ENCODE results near the gene CDRT15.
"Not testable (repeated sequence)": the region's sequence is repeated elsewhere in the genome, so short reads cannot be mapped to it uniquely, and the experiment has no call there.

Gene CDRT15

GRCh38 chr17:14207791-14208190 is 28.9 kb downstream of the CDRT15 start:
- DNase-seq (ENCODE audit: low read depth in 3 of 3) = no peak

DNA sequence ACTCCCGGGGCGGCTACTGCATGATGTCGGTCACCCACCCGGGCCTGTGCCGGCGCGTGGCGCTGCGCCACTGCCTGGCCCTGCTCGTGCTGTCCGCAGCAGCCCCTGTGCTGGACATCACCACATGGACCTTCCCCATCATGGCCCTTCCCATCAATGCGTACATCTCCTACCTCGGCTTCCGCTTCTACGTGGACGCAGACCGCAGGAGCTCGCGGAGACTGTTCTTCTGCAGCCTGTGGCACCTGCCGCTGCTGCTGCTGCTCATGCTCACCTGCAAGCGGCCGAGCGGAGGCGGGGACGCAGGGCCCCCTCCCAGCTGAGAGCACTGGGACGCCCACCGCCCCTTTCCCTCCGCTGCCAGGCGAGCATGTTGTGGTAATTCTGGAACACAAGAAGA is 29.8 kb downstream of the CDRT15 start:
- no peak for DNase-seq (ENCODE audit: low read depth in 3 of 3)

DNA sequence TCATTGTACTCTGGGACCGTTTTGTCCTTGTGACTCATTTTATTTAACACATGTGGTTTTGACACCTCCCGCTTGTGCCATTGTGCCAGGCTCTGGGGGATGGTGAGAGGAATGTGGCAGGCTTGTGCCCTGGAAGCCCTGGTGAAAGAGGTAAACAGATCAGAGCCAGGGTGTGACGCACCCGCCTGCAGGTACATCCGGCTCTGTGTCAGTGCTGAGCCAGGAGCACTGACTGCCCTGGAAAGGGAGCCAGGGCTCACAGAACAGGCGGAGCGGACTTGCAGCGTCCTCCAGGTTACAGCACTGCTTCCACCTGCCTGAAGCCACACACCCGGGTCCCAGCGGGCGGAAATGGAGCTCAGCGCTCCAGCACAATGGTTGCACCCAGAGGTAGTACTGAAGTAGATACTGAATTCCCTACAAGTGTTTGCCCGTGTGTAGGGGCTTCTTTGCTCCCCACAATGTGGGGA is 30.6 kb downstream of the CDRT15 start:
- peak in 2 of 3 donors; percentile 37 to 68 for DNase-seq (ENCODE audit: low read depth in 3 of 3)

GRCh38 chr17:14205380-14205779 is 31.3 kb downstream of the CDRT15 start:
- no peak for DNase-seq (ENCODE audit: low read depth in 3 of 3)

DNA sequence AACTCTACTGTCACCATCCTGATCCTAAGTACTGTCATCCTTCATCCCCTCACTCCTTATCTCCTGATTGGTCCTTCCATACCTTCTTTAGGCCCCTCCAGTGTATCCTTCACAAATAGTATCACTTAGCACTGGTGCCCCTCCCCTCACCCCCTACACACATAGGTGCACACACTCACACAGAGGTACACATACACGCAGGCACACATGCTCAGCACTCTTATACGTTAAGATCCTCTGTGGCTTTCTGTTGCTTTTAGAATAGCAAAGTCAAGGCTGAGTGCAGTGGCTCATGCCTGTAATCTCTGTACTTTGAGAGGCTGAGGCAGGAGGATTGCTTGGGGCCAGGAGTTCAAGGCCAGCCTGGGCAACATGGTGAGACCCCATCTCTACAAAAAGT is 32.1 kb downstream of the CDRT15 start:
- DNase-seq (ENCODE audit: low read depth in 3 of 3) = no peak

GRCh38 chr17:14204084-14204483 is 32.6 kb downstream of the CDRT15 start:
- DNase-seq (ENCODE audit: low read depth in 3 of 3) = no peak

DNA sequence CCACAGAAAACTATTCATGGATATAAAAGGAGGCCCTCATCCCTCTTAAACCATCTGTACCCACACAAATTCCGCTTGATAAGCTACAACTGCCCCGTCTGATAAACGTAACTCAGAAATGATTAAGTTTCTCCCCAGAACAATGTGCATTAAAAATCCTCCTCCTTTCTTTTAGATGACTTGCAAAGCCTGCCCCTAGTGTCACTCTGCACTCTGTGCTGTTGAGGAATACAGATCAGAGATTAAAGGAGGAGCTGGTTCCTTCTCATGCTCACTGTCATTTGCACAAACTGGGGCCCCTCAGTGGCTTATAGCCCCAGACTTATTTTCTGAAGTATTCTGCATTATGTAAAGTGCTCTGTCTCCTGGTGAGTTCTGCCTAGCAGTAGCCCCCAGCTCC is 33.3 kb downstream of the CDRT15 start:
- DNase-seq (ENCODE audit: low read depth in 3 of 3) = no peak

DNA sequence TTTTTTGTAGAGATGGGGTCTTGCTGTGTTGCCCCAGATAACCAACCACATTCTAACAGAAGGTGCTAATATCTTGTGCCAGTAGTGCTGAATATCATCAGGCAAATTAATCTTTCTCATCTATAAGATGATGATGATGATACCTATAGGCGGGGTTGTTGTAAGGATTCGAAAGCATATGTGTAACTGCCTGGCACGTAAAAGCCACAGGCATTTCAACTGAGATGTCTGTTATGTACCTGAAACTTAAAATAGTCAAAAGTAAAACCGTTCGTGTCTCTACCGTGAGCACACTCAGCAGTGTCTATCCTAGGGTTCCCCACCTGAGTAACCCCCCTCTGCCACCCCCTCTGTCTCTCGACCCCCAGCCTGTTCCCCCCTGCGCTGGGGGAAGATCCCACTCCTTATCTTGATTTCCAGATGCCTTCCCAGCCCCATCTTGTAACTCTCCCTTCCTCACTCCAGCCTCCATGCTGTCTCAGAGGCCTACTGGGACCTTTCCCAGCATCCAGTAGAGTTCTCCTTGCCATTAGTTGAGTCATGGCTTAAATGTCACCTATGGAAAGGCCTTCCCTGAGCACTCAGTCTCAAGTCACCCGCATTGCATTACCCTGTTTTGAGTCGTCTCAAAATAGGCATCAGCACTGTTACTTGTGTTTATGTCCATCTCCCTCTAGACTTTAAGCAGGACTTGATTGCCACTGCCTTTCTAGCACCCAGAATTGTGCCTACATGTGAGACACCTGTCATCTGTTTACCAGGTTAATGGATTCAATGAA is 34.1 kb downstream of the CDRT15 start:
- no peak for DNase-seq (ENCODE audit: low read depth in 3 of 3)

DNA sequence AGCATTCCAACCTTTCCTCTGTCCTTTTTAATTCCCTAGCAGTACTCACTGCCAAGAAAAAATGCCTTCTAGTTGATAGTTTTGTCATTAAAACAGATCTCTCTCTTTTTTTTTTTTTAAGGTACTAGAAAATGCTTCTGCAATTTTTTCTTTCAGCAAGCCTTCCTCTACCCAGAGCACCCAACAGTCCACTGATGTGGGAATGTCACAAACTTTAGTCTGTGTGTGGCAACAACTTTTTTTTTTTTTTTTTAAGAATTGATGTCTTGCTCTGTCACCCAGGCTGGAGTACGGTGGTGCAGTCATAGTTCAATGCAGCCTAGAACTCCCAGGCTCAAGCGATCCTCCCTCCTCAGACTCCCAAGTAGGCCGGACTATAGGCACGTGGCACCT is 34.7 kb downstream of the CDRT15 start:
- no peak for DNase-seq (ENCODE audit: low read depth in 3 of 3)

- peak in 1 of 3 donors; percentile 43 for DNase-seq (ENCODE audit: low read depth in 3 of 3)
Measured at GRCh38 chr17:14201021-14201987, 35.4 kb downstream of the CDRT15 start.

DNA sequence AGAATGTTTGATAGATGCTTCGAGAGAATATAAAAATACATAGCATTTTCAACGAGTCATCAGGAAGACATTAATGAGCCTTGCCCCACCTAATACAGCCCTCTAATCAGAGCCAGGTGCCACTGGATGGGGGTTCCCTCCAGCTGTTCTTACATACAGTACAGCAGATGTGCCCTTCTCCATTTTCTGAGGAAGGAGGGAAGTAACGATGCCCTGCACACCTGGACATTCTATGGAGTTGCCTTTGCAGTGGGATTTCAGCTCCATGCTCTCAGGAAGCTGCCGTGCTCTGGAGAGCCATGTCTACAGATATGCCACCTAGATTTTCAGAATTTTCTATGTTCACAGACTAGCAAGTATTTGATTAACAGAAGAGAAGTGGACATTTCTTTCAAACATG is 36.3 kb downstream of the CDRT15 start:
- DNase-seq (ENCODE audit: low read depth in 3 of 3) = no peak

GRCh38 chr17:14199601-14200000 is 37.1 kb downstream of the CDRT15 start:
- no peak for DNase-seq (ENCODE audit: low read depth in 3 of 3)

GRCh38 chr17:14198575-14198974 is 38.1 kb downstream of the CDRT15 start:
- DNase-seq (ENCODE audit: low read depth in 3 of 3) = no peak

- no peak for DNase-seq (ENCODE audit: low read depth in 3 of 3)
Measured at GRCh38 chr17:14198013-14198412, 38.6 kb downstream of the CDRT15 start.

DNA sequence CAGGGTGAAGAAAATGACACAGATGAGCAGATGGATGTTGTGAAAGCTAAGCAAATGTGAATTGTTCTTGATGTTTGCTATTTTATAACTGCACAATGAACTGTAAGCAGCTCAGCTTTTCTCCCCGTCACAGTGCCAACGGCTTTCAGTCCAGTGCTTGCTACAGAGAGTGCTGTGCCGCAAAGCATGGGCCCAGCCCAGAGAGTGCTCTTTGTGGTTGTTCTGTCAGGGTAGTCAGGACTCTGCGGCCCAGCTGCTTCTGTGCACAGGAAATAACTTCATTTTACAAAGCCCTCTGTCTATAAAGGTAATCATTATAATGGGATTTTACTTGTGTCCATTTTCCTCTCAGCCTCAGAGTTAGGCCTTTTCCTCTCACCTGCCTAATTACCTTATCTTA is 39.1 kb downstream of the CDRT15 start:
- DNase-seq (ENCODE audit: low read depth in 3 of 3) = peak in 1 of 3 donors; percentile 63

GRCh38 chr17:14197057-14197456 is 39.6 kb downstream of the CDRT15 start:
- DNase-seq (ENCODE audit: low read depth in 3 of 3) = no peak

DNA sequence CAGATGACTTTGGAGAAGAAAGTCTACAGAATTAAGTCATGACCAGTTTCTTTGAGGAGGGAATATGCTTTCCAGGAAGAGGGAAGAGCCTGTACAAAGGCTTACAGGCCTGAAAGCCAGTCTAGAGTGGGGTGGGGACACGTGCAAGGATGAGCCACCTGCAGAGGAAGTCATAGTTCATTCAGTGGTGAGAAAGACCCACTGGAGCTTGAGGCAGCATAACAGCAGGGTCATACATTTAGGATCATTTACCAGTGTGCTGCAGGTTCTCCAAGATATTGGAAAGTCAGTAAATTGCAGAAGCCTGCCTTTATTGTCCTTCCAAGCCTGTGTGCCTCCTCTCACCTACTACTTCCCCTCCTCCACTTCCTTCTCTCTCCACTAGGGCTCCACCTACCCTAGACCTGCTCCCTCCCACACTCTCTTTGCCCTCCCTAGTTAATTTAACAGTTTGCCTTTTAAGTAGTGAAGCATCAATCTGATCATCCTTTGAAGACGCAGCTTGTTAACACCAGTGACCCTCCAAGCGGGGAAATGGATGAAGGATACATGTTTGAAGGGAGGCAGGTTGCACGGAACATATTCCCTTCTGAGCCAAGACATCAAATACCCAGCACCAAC is 40.2 kb downstream of the CDRT15 start:
- DNase-seq (ENCODE audit: low read depth in 3 of 3) = no peak

DNA sequence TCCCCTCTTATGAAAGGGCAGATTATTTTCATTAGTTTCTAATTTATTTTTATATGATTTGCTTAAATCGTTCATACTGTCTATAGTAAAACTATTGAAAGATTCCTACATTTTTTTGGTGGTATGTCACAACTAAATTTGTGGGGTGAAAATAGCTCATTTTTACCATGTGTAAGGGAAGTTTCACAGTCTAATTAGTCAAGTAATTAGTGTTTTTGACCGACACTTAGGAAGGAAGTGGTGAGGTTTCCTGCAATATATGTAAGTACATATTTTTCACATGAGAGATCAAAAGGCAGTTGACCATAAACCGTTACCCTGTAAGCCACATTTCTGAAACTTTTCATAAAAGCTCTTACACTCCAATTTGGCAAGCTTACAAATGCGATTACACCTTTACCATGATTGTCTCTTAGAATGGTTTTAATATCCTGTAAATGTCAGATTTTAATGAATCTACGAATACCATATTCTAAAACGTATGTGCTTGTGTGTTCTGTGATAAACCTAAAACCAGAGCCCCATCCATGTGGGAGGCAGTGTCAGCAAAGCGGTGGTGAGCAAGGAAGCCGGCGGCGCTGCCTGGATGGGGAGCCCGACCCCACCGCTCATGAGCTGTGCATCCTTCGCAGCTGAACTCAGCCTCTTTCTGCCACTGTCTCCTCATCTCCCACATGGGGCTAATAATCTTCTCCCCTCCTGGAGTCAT is 43.9 kb downstream of the CDRT15 start:
- not testable (repeated sequence) for DNase-seq (ENCODE audit: low read depth in 3 of 3)

DNA sequence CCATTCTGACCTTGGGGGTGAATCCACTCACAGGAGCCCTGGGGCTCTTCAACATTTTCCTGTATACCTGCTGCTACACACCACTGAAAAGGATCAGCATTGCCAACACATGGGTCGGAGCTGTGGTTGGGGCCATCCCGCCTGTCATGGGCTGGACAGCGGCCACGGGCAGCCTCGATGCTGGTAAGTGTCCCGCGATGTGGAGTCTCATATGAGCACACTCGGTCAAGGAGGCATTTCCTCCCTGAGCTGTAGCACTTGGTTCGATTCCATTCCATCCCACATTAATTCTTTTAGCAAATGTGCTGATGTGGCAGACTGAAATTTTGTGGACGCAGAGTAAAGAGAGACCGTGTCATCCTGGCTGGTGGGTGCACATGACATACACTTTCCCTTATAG is 44.6 kb downstream of the CDRT15 start:
- DNase-seq (ENCODE audit: low read depth in 3 of 3) = not testable (repeated sequence)

DNA sequence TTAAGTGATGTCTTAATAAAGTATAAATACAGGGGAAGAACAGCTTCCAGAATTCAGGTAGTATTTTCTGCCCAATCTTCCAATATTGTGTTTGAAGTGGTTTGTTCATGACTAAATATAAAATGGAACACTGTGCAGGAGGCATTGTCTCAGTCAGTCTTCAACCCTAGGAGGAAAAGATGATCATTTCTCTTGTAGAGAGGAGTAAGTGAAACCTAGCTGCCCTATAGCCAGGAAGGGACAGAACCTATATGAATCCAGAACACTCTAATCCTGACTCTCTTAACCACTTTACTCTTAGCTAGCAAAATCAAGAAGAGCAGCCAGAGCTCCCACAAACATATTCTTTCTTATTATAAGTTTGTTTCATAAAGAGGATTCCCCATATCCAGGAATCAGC is 45.2 kb downstream of the CDRT15 start:
- not testable (repeated sequence) for DNase-seq (ENCODE audit: low read depth in 3 of 3)

GRCh38 chr17:14190774-14191173 is 45.9 kb downstream of the CDRT15 start:
- not testable (repeated sequence) for DNase-seq (ENCODE audit: low read depth in 3 of 3)

GRCh38 chr17:14186443-14186842 is 50.2 kb downstream of the CDRT15 start:
- DNase-seq (ENCODE audit: low read depth in 3 of 3) = not testable (repeated sequence)

Measured in stimulated activated CD4-positive, alpha-beta T cell treated with anti-CD3 and anti-CD28 coated beads, TNF-alpha, amount 100 ng/mL, for 48 hours (primary cell).